ENCODE data around the gene VTI1A.

DNA sequence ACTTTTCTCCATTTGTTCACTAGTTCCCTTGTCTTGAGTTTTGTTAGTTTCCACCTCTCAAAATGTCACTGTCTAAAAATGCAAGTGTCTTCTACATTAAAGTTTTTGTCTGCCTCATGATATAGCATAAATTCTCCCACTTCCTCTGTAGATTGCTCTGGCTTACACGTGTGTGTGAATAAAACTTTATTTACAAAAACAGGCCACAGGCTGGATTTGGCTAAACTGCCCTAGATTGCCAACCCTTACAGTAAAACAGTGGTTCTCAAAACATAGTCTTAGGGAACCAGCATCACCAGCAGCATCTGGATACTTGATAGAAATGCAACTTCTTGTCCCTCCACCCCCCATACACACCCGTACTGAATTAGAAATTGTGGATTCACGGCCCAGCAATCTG, 207.8 kb downstream of the VTI1A start:
- TF ChIP-seq, protein P1, sequence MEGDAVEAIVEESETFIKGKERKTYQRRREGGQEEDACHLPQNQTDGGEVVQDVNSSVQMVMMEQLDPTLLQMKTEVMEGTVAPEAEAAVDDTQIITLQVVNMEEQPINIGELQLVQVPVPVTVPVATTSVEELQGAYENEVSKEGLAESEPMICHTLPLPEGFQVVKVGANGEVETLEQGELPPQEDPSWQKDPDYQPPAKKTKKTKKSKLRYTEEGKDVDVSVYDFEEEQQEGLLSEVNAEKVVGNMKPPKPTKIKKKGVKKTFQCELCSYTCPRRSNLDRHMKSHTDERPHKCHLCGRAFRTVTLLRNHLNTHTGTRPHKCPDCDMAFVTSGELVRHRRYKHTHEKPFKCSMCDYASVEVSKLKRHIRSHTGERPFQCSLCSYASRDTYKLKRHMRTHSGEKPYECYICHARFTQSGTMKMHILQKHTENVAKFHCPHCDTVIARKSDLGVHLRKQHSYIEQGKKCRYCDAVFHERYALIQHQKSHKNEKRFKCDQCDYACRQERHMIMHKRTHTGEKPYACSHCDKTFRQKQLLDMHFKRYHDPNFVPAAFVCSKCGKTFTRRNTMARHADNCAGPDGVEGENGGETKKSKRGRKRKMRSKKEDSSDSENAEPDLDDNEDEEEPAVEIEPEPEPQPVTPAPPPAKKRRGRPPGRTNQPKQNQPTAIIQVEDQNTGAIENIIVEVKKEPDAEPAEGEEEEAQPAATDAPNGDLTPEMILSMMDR (IDR thresholded peaks at IDR 0.05), result no peak
- no peak for TF ChIP-seq POLR2A (IDR thresholded peaks at IDR 0.05)

All from adrenal gland (tissue), 5 donors.